ENCODE measurements around the gene PIMREG.

PIMREG gene

DNA sequence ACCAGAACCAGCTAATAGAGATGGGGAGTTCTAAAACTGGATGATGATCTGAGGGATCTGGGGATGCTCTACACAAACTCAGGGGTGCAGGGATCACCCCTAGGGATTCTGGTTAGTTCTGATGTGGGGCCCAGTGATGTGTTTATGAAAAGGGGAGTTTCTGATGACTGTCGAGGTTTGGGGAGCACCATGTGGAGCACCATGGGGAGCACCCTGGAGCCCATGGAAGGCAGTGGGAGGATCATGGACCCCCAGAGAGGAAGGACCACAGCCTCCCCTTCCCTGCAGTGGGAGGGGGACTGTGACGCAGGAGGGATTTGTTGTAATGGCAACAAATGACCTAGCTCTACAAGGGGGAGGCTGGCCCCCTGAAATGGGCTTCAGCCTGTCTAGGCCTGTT is 18.4 kb downstream of the PIMREG start:
- Histone ChIP-seq H3F3A (ENCODE audit: insufficient read depth, low read length) (no peaks in the 10 kb centered on the region), H3K4me1 (ENCODE audit: insufficient read depth, low read length, severe bottlenecking) (no peaks in the 10 kb centered on the region), H3K9me2 (ENCODE audit: low read depth, low read length) (no peaks in the 10 kb centered on the region), H3K27me3 (ENCODE audit: insufficient read depth, low read length) (no peaks in the 10 kb centered on the region; the same call in 1 of the 2 replicates), H3K36me3 (ENCODE audit: insufficient read depth, low read length) (no peaks in the 10 kb centered on the region), H3K79me2 (ENCODE audit: insufficient read depth, low read length) (no peaks in the 10 kb centered on the region), H3K9ac (ENCODE audit: low read length) (no peak overlapping the region), H4K20me1 (ENCODE audit: insufficient read depth, low read length) (no peaks in the 10 kb centered on the region), H3K9me3 (ENCODE audit: low read length) (no peaks in the 10 kb centered on the region), H3K4me2 (ENCODE audit: low read length) (no peak overlapping the region), H3K27ac (ENCODE audit: low read depth, low read length, poor library complexity, severe bottlenecking) (no peak overlapping the region), H3K4me3 (ENCODE audit: low read depth, low read length, poor library complexity, severe bottlenecking) (no peak overlapping the region), H2AFZ (ENCODE audit: low read length) (no peak overlapping the region)
- TF ChIP-seq, protein P1, sequence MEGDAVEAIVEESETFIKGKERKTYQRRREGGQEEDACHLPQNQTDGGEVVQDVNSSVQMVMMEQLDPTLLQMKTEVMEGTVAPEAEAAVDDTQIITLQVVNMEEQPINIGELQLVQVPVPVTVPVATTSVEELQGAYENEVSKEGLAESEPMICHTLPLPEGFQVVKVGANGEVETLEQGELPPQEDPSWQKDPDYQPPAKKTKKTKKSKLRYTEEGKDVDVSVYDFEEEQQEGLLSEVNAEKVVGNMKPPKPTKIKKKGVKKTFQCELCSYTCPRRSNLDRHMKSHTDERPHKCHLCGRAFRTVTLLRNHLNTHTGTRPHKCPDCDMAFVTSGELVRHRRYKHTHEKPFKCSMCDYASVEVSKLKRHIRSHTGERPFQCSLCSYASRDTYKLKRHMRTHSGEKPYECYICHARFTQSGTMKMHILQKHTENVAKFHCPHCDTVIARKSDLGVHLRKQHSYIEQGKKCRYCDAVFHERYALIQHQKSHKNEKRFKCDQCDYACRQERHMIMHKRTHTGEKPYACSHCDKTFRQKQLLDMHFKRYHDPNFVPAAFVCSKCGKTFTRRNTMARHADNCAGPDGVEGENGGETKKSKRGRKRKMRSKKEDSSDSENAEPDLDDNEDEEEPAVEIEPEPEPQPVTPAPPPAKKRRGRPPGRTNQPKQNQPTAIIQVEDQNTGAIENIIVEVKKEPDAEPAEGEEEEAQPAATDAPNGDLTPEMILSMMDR (IDR thresholded peaks at IDR 0.05; ENCODE audit: low read length) = no peak
- no peak for TF ChIP-seq EZH2 (IDR thresholded peaks at IDR 0.05; ENCODE audit: borderline replicate concordance, low read length)

DNA sequence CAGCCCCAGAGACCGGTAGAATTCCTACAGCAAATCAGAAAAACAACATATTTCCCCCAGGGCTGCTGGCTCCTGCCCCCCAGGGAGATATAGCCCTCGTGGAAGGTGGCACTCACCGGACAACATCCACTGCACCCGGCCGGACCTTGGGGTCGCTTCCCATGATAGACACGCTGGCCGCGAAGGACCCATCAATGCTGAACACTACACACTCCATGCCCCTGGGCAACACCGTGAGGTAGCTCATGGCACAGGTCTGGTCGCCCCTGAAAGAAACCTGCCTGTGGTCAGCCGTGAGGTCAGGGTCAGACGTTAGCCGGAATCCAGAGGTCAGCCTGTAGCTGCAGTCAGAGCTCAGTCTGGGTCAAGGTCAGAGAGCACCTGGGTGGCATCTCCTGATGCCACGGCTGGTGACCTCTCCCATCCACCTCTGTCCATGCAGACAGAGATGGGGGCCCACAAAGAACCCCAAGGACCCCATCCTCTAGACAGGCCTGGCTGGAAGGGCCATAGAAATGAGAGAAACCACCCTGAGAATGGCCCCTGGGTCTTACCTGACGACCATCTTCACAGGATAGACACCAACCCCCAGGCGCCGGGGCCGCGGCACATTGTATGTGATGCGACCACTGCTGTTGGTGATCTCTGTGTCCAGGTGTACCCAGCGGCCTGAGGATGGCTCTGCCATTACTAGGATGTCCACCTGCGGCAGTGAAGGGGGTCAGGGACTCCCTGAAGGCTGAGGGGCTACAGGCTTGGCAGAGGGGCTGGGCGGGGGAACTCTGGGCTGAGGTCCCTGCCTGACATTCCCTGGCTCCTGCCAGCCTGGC is 19.6 kb downstream of the PIMREG start:
- no peak overlapping the region for H2AFZ ChIP-seq (ENCODE audit: low read length)
- H3K79me2 ChIP-seq (ENCODE audit: insufficient read depth, low read length) = no peaks in the 10 kb centered on the region
- H4K20me1 ChIP-seq (ENCODE audit: insufficient read depth, low read length) = no peaks in the 10 kb centered on the region
- no peaks in the 10 kb centered on the region for H3F3A ChIP-seq (ENCODE audit: insufficient read depth, low read length)
- H3K4me1 ChIP-seq (ENCODE audit: insufficient read depth, low read length, severe bottlenecking) = no peaks in the 10 kb centered on the region
- no peak for TF ChIP-seq EZH2 (IDR thresholded peaks at IDR 0.05; ENCODE audit: borderline replicate concordance, low read length)
- TF ChIP-seq, protein P1 (IDR thresholded peaks at IDR 0.05; ENCODE audit: low read length) = no peak
- H3K36me3 ChIP-seq (ENCODE audit: insufficient read depth, low read length) = no peaks in the 10 kb centered on the region
- no peaks in the 10 kb centered on the region for H3K9me3 ChIP-seq (ENCODE audit: low read length)
- no peak overlapping the region for H3K27ac ChIP-seq (ENCODE audit: low read depth, low read length, poor library complexity, severe bottlenecking)
- H3K9me2 ChIP-seq (ENCODE audit: low read depth, low read length) = no peaks in the 10 kb centered on the region
- no peak overlapping the region for H3K4me2 ChIP-seq (ENCODE audit: low read length)
- H3K9ac ChIP-seq (ENCODE audit: low read length) = no peak overlapping the region
- H3K4me3 ChIP-seq (ENCODE audit: low read depth, low read length, poor library complexity, severe bottlenecking) = no peak overlapping the region
- no peaks in the 10 kb centered on the region; the same call in 1 of the 2 replicates for H3K27me3 ChIP-seq (ENCODE audit: insufficient read depth, low read length)

DNA sequence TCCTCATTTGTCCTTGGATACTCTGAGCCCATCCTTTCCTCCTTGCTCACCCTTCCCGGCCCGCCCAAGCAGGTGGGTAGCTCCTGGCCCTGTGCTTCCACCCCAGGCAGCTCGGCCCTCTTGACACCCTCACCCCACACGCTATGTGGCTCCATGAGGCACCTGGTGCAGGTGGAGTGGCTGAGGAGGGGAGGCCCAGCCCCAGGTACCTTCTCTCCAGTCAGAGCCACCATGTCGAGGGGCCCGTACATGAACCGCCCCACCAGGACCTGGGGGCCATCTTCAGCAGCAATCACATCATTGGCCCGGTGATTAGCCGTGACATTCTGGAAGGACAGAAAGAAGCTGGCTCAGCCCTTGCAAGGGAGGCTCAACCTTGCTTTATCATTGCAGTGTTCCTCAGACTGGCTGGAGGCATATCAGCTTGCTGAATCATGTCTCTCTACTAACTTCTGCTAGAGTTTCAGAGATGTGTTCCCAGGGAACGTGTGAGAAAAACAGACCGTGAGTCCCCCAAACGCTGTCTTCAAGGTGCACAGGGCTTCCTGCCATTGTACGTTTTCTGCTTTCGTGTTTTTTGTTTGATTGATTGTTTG is 20.3 kb downstream of the PIMREG start:
- H3K79me2 ChIP-seq (ENCODE audit: insufficient read depth, low read length) = no peaks in the 10 kb centered on the region
- no peak overlapping the region for H3K9ac ChIP-seq (ENCODE audit: low read length)
- no peak overlapping the region for H3K4me2 ChIP-seq (ENCODE audit: low read length)
- no peak overlapping the region for H3K4me3 ChIP-seq (ENCODE audit: low read depth, low read length, poor library complexity, severe bottlenecking)
- no peaks in the 10 kb centered on the region for H3K36me3 ChIP-seq (ENCODE audit: insufficient read depth, low read length)
- no peaks in the 10 kb centered on the region for H4K20me1 ChIP-seq (ENCODE audit: insufficient read depth, low read length)
- no peak for TF ChIP-seq EZH2 (IDR thresholded peaks at IDR 0.05; ENCODE audit: borderline replicate concordance, low read length)
- H2AFZ ChIP-seq (ENCODE audit: low read length) = no peak overlapping the region
- H3K27me3 ChIP-seq (ENCODE audit: insufficient read depth, low read length) = no peaks in the 10 kb centered on the region; the same call in 1 of the 2 replicates
- no peak overlapping the region for H3K27ac ChIP-seq (ENCODE audit: low read depth, low read length, poor library complexity, severe bottlenecking)
- no peaks in the 10 kb centered on the region for H3F3A ChIP-seq (ENCODE audit: insufficient read depth, low read length)
- H3K4me1 ChIP-seq (ENCODE audit: insufficient read depth, low read length, severe bottlenecking) = no peaks in the 10 kb centered on the region
- H3K9me3 ChIP-seq (ENCODE audit: low read length) = no peaks in the 10 kb centered on the region
- H3K9me2 ChIP-seq (ENCODE audit: low read depth, low read length) = no peaks in the 10 kb centered on the region

All from OCI-LY1 (cell line).